HG03378 (cell line): Measurements from ENCODE around the gene PHLPP1.

Source experiments
- ATAC-seq: cut with Tn5 transposase; IDR thresholded peaks from one replicate; pipeline ENCODE4 v1.9.1; 2021; ENCODE audit warnings: mild to moderate bottlenecking, moderate library complexity; ENCODE audit not compliant: unreplicated experiment

PHLPP1 gene

DNA sequence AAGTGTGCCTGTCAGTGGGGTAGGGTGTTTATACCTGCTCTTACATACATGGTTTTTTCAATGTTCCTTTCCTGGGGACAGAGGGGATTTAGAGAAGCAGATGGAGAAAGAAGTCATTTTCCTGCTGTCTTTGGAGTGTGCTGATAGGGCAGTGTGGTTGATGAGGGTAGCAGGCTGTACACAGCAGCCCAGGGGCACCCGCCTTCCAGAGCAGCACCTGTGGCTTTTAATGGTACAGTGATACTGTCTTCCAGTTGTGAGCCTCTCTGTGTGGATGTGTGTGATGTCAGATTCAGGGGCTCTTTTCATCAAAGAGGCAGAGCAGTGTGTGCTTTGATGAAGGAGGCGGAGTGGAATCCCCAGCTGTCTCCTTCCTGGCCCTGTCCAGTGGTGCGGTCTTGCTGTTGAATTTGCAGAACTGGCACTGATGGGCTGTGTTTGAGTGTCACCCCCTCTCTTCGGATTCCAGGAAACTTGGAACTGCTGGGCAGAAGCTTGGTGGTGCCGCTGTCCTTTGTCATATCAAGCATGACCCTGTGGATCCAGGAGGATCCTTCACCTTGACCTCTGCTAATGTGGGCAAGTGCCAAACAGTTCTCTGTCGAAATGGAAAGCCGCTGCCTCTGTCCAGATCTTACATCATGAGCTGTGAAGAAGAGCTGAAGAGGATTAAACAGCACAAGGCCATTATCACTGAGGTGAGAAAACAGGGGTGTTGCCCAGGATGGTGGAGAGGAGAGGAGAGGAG is 259.8 kb downstream of the PHLPP1 start:
- no peak for ATAC-seq

DNA sequence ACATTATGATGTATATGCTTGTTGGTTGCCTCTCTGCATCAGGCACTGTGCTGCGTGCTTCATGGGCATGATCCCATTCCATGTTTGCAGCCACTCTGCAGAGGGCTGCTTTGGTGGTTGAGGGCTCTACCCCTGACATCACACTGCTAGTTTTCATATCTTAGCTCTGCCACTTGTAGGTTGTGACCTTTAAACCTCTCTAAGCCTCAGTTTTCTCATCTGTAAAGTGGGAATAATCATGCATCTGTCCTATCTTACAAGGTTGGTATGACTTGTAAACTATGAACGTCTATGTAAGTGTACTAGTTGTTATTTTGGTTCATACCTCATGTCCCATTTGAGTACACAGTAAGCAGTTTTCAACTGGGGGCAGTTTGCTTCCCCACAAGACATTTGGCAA is 260.4 kb downstream of the PHLPP1 start:
- no peak for ATAC-seq

GRCh38 chr18:62976227-62976626 is 260.9 kb downstream of the PHLPP1 start:
- no peak for ATAC-seq

DNA sequence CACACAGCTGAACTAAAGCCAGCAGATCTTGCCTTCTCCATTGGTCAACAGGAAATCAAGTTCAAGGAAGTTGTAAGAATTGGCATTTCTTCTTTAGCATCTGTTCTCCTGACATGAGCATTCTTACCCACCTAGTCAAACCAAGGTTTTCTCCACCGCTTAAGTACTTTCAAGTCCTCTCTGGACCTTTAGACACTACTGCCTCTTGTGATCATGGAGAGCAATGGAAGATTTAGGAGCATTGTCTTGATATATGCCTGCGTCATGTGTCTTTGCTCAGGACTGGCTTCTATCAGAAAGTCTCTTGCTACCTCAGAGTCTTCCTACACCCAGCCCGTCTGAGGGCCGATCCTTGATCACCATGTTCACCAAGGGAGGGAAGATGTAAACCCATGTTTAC is 262.2 kb downstream of the PHLPP1 start:
- no peak for ATAC-seq

GRCh38 chr18:62978251-62979049 is 263.1 kb downstream of the PHLPP1 start:
- no peak for ATAC-seq

DNA sequence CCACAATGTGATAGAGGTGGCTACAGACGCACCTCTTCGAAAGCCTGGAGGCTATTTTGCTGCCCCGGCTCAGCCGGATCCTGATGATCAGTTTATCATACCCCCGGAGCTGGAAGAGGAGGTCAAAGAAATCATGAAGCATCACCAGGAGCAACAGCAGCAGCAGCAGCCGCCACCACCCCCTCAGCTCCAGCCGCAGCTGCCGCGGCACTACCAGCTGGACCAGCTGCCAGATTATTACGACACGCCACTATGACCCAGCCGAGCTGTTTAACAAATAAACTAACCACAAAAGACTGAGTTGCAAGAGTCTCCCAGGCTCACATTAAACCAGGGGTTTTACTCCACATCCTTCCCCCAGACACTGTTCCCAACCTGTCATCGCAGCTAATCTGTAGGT is 263.8 kb downstream of the PHLPP1 start:
- no peak for ATAC-seq

DNA sequence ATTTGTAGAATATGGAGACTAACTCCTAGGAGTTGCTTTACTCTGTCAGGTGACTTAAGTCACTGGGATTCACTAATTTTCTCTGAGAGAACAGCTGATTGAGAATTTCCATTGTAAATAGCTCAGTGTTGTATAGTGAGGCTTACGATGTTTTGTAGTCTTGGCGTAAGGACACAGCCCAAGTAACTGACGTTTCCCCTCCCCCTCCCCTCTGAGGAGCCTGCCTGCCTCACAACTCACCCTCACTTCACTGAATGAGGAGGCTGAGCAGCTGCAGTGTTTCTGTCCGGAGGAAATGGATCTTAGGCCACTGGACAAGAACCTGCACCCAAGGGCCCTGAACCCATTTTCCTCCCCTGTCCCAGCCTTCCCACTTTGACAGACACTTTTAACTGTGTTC is 264.6 kb downstream of the PHLPP1 start:
- ATAC-seq = no peak

- ATAC-seq = no peak
Measured at GRCh38 chr18:62981566-62981965, 266.2 kb downstream of the PHLPP1 start.

DNA sequence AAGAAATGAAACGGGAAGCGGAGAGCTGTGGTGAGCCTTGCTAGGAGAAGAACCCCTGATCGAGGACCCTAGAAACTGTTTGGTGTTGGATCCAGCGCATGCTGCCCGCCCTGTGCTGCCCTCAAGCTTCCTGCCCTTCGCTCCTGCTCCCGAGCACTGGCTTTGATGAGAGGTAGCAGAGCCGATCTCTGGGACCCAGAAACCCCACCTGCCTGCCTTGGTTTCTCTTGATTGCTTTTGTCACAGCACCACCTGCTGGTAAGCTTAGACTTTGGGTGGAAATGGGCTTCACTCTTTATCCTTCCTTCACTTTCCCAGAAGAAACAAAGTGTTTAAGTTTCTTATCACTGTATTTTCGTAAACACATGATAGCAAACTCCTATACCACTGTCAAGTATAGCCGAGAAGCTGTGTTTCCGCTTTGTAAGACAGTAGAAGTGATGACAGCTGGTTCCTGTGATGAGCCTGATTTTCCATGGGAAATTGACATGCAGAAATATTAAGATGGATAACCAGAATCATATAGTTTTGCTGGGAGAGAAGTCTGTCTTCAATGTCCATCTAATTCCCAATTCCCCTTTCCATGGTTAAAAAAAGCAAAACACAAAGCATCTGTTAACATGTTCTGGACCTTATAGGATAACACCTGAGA is 267.4 kb downstream of the PHLPP1 start:
- ATAC-seq = no peak

DNA sequence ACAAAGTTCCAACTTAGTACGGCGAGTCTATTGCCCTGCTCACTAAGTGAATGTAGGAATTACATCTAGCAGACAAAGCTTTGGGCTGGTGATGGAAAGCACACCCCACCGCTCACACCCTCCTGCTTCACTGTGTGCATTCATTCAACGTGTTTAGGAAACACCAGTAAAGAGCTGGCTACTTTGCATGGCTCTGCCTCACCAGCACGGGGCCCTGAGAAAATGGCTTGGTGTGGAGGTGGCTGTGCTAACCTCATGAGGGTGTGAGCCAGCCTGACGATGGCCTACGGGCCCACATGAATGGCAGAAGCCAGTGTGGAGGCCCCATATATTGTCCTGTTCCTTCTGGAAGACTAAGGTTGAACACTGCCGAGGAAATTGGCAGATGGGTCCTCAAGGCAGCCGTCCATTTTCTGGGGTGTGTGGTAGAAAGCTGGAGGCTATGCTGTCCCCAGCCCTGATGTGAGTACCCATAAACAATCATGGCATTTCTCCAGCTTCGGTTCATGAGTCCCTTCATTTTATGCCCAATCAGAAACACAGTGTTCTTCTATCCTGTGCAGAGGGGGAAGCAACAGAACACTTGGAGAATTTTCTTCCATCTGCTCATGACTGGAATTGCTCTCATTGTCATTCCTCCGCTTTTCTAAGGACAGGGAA is 269.4 kb downstream of the PHLPP1 start:
- no peak for ATAC-seq

DNA sequence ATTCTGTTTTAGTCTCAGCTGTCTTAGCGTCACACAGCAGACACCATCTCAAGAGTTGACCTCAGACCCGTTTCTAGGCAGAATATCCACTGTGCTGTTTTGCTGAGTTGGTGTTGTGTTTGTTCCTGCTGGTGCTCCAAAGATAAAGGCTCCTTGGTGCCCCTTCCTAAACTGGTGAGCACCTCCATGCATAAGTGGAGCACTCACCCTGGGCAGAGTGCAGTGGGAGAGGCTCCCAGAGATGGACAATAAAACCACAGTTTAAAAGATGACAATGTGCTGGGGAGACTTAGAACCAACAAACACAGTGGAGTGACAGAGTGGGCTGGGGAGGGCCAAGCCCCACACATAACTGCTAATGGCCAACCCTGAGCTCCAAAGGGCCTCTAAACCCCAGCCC is 271.1 kb downstream of the PHLPP1 start:
- ATAC-seq = no peak

GRCh38 chr18:62987055-62987830 is 271.9 kb downstream of the PHLPP1 start:
- ATAC-seq = no peak

DNA sequence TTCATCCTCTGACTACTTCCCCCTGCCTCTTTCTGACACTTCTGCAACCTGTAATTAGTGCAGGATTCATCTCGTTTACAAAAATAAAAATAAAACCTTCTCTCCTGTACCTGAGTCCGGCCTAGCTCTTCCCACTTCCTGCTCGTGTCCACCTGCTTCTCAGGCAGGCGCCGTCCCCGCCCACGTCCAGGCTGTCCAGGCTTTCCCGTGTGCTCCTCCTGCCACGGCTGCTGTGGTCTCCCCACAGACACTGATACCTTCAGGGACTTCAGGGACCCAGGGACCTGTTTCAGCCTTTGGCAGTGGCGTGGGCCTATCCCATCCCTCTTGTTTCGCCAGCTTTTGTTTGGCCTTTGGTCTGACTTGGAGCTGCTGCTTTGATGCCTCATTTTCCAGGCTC is 272.5 kb downstream of the PHLPP1 start:
- no peak for ATAC-seq

GRCh38 chr18:62988471-62988870 is 273.1 kb downstream of the PHLPP1 start:
- no peak for ATAC-seq

GRCh38 chr18:62989195-62989594 is 273.9 kb downstream of the PHLPP1 start:
- no peak for ATAC-seq

DNA sequence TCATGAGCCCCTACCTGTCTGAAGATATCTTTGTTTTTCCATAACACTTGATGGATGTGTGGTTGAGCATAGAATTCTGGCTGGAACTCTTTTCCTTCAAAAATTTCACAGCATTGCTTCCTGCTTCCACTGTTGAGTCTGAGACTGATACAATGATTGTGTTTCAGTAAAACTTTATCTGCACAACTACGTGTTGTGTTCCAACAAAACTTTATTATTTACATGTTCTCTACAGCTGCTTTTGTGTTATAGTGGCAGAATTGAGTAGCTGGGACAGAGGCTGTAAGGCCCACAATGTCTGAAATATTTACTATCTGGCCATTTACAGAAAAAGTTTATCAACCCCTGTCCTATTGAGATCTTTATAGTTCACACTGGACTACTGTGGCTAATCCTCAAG is 275.3 kb downstream of the PHLPP1 start:
- ATAC-seq = no peak

GRCh38 chr18:62991389-62991788 is 276.0 kb downstream of the PHLPP1 start:
- ATAC-seq = no peak

- ATAC-seq = no peak
Measured at GRCh38 chr18:62991959-62992358, 276.6 kb downstream of the PHLPP1 start.

DNA sequence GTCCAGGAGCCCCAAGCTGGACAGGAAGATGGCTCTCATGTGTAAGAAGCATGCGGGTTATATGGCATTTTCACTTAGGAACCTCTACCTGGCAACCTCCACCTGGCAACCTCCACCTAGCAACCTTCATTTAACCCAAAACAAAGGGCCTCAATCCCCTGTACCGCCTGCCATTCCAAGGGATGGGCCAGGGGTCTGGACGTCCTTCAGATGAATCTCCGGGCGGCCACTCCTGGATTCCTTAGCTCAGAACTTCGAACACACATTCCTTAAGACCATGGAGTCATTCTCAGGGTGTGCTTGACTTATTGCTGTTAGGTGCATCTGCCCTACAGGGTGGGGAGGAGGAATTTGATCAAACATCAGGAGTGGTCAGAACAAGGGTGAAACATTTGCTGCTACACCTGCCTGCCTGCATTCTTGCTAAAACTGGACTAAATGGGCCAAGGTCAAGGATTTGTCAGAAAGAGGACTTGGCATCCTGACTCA is 277.6 kb downstream of the PHLPP1 start:
- ATAC-seq = no peak

DNA sequence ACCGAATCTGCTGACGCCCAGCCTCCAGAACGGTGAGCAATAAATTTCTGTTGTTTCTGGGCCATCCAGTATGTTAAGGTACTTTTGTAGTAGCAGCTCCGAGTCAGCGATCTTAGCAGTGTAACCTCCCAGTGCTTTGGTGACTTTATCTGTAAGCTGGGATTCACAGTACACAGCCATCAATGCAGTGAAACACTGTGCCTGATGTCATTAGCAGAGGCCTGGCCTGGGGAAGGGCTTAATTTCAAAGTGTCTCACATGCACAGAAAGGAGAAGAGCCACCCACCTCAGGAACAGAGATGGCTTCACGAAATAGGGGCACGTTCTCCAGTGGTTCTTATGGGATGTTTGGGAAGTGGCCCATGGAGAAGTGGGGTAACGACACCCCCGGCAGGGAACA is 281.2 kb downstream of the PHLPP1 start:
- ATAC-seq = no peak
